HG03565 (cell line): ENCODE data around the gene EEIG1.
A peak's percentile ranks its signal among the peaks of the same experiment; 100 is the strongest.

Experiments
- ATAC-seq: cut with Tn5 transposase; IDR thresholded peaks from one replicate; pipeline ENCODE4 v1.9.1; 2021; ENCODE audit warnings: mild to moderate bottlenecking, moderate library complexity; ENCODE audit not compliant: unreplicated experiment

Gene EEIG1

GRCh38 chr9:127975376-127976315, 5.1 kb downstream of the EEIG1 start:
- ATAC-seq, result no peak

DNA sequence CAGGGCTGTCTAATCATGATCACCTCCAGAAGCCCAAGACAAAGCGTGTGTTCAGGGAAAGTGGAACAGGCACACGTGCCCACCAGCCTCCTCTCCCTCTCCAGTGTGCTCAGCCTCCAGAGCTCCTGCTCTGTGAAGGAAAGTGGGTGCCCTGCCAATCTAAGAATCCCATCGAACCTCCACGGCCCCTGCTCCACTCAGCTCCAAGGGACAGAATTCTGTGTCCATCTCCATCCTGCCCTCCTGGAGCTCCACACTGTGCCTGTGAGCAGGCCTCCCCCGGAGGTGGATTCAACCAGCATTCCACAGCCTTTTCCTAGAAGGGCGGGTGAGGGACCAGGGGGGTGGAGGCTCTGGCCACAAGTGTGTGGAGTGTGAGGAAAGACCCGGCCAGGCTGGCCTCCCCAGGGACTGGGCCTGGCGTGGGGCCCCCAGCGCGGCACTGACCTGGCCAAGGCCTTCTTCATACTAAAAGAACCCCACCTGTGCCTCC, 6.0 kb downstream of the EEIG1 start:
- no peak for ATAC-seq

DNA sequence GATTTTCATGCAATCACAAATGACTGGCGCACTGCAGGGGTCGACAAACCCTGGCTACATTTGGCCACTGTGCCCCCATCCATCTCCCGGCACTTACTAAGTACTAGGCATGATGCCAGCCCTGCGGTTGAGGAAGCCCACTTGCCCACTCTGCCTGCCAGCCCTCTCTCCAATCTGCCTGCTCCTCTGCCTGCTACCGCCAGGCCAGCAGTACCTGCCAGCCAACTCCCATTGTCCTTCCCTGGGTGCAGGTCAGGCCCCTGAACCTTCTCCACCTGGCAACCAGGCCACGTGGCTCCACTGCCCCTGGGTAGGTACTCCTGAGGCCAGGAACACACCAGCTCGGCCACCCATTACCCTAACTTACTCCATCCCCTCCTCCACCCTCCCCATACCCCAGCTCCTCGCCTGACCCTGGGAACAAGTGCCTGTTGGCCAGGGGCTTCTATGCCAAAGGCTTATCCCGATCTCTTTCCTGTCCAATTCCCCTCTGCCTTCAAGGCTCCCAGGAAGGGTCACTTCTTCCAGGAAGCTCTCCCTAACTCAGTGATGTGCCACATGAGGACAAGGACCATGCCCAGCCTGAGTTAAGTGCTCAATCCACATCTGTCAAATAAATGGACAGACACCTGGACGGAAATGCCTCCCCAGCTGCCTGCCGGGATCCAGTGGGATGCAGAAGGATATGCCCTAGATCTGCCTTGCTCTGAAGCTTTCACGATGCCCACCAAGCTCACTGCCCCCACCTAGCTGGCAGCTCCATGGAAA, 6.6 kb downstream of the EEIG1 start:
- ATAC-seq, result no peak

- ATAC-seq, result no peak
Measured at GRCh38 chr9:127973169-127974000, 7.4 kb downstream of the EEIG1 start.

GRCh38 chr9:127972236-127972871, 8.4 kb downstream of the EEIG1 start:
- ATAC-seq, result no peak

GRCh38 chr9:127971357-127972235, 9.2 kb downstream of the EEIG1 start:
- ATAC-seq, result no peak

DNA sequence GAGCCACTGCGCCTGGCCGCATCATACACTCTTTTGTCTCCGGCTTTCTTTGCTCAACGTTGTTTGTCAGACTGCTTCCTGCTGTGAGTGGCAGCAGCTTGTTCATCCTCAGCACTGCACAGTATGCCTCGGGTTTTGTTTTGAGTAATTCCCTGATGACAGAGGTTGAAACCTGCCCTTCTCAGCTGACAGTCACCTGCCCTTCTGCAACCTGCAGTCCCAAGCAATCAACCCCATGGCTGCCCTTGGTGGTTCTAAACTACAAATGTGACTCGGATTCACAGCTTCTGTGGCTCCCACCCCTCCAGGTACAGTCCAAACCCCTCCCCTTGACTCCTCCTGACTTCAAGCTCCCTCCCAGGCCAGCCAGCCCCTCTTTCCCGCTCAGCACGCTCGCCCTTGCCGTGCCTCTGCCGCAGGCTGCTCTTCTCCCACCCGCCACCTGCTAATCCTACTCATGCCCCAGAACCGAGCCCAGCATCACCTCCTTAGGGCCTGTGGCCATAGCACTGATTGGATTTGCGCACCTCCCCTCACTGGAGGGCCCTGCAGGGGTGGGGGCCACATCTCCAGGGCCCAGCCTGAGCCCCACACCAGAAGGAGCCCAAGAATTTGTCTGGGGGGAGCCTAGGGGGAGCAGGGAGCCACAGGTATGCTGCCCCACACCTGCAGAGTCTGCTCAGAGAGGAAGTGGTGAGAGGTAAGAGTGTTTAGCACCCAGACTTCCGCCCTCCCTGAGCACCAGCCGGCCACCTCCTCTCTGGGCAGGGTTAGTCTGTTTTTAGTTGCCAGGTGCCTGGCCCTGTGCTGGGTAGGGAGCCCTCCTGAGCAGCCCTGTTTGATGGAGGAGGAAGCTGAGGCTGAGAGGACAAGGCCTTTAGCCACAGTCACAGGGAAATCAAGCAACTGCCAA, 10.1 kb downstream of the EEIG1 start:
- peak; percentile 76 for ATAC-seq

GRCh38 chr9:127968700-127969383, 11.9 kb downstream of the EEIG1 start:
- no peak for ATAC-seq

DNA sequence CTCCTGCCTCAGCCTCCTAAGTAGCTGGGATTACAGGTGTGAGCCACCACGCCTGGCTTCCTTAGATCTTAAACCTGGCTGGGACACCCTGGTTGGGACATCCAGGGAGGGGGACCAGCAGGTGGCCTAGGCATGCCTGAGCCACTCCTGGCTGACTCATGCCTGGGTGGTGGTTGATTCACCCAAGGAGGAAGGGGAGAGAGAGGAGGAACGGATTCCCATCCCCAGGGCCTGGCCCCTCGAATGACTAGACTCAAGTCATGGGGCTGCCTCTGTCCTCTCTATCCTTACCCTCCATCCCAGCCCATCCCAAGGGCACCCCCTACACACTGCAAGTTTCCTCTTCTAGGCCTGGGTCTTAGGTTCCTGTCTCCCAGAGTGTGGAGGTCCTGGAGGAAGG, 12.7 kb downstream of the EEIG1 start:
- ATAC-seq, result no peak

DNA sequence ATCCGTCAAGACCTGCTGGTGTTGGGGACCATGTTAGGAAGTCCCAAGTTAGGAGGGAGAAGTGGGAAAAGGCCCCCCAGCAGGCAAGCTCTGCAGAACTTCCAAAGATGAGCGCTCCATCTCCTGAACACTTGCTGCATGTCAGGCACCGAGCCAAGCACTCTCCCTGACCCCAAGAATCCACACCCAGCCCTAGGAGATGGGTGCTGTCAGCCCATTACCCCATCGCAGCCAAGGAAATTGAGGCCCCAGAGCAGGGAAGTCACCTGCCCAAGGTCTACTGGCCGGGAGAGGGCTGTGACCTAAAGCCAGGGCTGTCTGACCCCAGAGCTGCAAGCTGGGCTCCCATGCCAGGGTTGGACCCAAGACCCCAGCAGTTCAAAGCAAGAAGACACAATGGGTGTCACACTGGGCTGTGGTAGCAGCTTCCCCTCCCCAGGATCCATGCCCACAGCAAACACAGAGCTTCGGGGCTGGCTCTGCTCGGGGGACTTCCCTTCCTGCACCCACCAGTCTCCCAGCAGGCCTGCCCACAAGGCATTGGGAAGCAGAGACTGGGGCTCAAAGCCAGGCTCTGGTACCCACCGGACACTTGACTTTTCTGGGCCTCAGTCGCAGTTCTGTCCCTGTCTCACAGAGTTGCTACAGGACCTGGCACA, 13.5 kb downstream of the EEIG1 start:
- ATAC-seq, result no peak

DNA sequence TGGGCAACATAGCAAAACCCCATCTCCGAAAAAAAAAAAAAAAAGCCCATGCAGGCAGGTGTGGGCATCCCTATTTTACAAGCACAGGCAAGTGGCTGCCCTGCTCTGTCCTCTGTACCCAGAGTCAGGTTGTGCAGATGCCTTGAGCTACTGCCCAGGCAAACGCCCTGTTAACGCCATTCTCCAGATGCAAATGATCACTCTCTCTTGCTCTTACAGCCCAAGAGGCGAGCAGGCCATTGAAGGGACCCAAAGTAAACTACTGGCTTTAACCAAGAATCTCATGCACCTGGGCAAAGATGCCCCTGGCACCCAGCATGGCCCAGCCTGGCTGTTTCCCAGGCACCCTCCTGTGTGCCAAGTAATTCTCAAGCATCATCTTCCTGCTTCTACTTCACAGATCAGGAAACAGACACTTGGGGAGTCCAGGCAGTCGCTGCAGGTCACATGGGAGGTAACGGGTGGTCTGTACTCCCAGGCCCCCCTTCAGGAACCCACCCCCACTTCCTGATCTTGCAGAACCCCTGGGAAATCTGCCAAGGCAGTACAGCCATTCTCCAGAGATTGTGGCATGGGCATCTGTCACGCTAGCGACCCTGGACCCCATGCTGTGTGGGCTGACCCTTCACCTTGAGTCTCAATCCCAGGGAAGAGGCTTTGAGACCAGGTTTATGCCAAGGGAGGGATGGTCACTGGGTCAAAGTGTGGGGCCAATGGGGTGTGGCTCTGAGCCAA, 14.2 kb downstream of the EEIG1 start:
- ATAC-seq, result no peak

DNA sequence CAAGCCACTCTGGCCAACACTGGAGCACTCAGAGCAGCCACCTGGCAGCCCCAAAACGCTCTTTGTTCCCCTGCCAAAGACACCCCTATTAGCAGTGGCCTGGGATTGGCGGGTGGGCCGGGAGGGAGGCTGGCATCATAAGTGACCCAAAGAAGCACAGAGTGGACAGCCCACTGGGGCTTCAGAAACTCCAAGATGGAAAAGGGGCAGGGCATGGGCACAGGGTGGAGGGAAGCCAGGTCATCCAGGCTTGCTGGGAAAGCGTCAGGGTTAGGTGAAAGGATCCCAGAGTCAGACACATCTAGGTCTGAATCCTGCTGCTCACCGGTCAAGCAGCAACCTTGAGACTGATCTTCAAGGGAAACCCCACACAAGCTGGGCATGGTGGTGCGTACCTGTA, 14.8 kb downstream of the EEIG1 start:
- ATAC-seq, result no peak

DNA sequence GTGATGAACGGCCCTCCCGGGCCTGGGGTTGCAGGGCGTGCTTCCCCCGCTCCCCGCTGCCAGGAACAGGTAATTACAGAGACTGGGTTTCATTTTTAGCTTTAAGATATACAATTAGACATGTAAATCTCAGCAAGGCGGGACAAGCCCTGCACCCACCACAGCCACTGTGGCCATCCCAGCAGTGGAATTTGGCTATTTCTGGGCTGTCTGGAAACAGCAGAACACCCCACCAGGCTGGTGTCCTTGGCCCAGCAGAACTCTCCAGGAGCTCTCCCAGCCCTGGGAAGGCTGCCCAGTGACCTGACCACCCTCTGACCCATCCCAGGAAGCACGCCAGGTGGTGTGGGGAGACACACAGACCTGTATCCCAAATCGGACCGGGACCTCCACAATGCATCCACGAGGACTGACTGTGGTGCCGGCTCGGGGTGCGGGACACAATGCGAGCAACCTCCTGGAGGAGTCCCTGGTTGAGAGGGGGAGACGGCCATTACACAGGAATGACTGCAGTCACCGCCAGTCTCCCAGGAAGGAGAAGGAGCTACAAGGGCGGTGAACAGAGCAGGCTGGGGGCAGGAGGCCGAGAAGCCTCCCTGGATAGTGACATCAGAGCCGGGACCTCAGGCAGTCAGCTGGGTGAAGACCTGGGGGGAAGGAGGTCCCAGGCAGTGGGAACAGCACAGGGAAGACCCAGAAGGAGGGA, 17.3 kb downstream of the EEIG1 start:
- ATAC-seq, result no peak

DNA sequence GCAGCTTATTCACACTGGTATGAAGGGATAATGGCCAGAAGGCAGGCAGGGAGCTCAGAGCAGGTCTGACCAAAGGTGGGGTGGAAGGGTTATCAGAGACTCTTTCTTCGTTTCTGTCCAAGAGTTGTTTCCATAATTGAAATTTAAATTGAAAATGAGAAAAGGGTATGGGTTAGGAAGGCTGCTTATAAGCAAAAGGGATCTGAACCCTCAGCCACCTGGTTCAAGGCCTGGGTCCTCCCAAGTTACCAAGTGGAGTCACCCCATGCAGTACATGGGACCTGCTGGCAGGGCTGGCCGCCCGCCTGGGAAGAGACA, 17.8 kb downstream of the EEIG1 start:
- ATAC-seq, result no peak

- ATAC-seq, result no peak
Measured at GRCh38 chr9:127962278-127962677, 18.5 kb downstream of the EEIG1 start.

DNA sequence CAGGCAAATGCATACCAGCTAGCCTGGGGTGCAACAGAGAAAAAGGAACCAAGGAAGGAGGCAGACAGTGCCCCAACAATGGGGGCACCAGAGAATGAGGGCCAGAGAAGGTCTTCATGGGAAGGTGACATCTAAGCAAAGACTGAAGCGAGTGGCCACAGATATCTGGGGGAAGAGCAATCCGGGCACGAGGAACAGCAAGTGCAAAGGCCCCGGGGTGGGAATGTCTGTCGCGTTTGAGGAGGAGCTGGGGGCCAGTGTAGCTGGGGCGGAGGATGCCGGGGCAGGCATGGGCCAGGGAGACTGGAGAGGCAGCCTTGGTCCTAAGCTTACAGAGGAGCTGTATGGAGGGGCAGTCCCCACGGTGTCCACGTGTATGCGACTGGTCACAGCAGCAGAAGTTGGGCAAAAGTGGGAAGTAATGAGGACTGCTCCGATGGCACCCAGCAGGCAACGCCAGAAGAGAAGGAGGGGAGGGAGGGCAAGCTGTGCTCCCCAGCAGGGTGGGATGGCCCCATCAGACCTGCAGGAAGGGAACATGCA, 19.1 kb downstream of the EEIG1 start:
- ATAC-seq, result no peak
